Lower leg skin (tissue), 3 donors: ENCODE results near the gene ALG5.

Source experiments
- POLR2A ChIP-seq, 2 donors: fragments of 450-650 bp; IDR thresholded peaks; one replicate each; pipeline ENCODE4 v1.6.1; 2016 to 2017; ENCODE audit warnings: antibody characterized with exemption in 2 of 2, mild to moderate bottlenecking in 1 of 2, moderate library complexity in 1 of 2
- TF ChIP-seq, protein P1 (sequence below), 3 donors: fragments of 450-650 bp; IDR thresholded peaks; one replicate each; pipeline ENCODE4 v1.5.1; 2016; ENCODE audit warnings: antibody characterized with exemption in 3 of 3, mild to moderate bottlenecking in 3 of 3, moderate library complexity in 2 of 3

DNA sequence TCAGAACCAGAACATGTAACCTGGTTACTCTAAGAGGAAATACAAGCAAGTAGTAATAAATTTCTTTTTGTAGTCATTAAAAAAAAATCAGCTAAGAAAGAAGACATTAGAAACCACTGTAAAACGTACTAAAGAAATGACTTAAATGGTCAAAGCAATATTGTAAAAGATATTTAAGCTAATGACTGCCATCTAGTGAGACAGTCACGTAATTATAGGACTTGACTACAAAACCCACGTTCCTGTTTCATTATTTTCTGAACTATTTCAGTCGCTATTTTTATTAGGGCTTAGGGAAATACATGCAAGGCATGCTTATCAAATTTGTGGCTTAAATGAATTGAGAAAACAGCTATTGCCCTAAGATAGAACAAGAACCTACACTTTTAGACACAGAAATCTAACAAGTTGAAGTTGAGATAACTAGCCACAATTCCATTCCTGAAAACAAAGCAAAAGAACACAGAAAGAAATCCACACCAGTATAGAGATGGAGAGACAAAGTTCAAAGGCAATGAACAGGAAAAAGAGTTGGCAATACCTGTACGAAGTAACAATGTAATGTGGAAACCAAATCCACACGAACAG is 17.9 kb downstream of the ALG5 start:
- TF ChIP-seq, protein P1, sequence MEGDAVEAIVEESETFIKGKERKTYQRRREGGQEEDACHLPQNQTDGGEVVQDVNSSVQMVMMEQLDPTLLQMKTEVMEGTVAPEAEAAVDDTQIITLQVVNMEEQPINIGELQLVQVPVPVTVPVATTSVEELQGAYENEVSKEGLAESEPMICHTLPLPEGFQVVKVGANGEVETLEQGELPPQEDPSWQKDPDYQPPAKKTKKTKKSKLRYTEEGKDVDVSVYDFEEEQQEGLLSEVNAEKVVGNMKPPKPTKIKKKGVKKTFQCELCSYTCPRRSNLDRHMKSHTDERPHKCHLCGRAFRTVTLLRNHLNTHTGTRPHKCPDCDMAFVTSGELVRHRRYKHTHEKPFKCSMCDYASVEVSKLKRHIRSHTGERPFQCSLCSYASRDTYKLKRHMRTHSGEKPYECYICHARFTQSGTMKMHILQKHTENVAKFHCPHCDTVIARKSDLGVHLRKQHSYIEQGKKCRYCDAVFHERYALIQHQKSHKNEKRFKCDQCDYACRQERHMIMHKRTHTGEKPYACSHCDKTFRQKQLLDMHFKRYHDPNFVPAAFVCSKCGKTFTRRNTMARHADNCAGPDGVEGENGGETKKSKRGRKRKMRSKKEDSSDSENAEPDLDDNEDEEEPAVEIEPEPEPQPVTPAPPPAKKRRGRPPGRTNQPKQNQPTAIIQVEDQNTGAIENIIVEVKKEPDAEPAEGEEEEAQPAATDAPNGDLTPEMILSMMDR (IDR thresholded peaks at IDR 0.05) = no peak
- no peak for TF ChIP-seq POLR2A (IDR thresholded peaks at IDR 0.05)
